Endothelial cell of umbilical vein (primary cell): ENCODE data around the gene CYP21A2. TPM values are rescaled to one million over a fixed set of nuclear protein-coding genes. Genes with fewer than 3 reads are reported as not detected.

ENCODE experiments used
- BruUV-seq: library from RNA; stranded (reverse); fragments of 400-500 nt; replicated peaks from 2 replicates; lab custom pipeline; 2021; lab: Mats Ljungman, UMichigan
- CTCF ChIA-PET: fragments of 300-600, 350-600 bp; sonication (Branson Sonifier 250); formaldehyde crosslinking; loops from one replicate; lab custom pipeline; 2021; ENCODE audit warnings: antibody characterized with exemption, inconsistent platforms; lab: Charles Lee
- POLR2A ChIA-PET: fragments of 300-600, 350-600 bp; sonication (Branson Sonifier 250); formaldehyde crosslinking; loops from one replicate; lab custom pipeline; 2021; ENCODE audit warnings: antibody characterized with exemption, inconsistent platforms; lab: Charles Lee
- DNase-seq: peaks from one replicate; pipeline ENCODE4 v3.0.0-alpha.2; 2011; ENCODE audit warnings: low read depth, low spot score
- FAIRE-seq: peaks from 2 replicates; lab custom pipeline; 2011; peaks lifted over from hg19 to GRCh38; lab: Jason Lieb, UNC
- H2AFZ ChIP-seq: 2 replicates; pipeline ENCODE4 v1.6.0; 2012; ENCODE audit warnings: low read depth, low read length, control low read depth, inconsistent platforms
- H3K27ac ChIP-seq: 2 replicates; pipeline ENCODE4 v1.5.1; 2011; ENCODE audit warnings: low read depth, mild to moderate bottlenecking, control low read depth, low read length, moderate library complexity; ENCODE audit not compliant: insufficient read depth
- H3K27me3 ChIP-seq, 2 experiments: 2 replicates each; pipeline versions ENCODE4 v1.6.0 to v1.6.1; 2011; ENCODE audit warnings: low read length in 2 of 2, mixed read lengths in 1 of 2; ENCODE audit not compliant: control insufficient read depth in 2 of 2, insufficient read depth in 2 of 2
- H3K36me3 ChIP-seq, 2 experiments: 2 replicates in 1 of 2; 3 replicates in 1 of 2; pipeline ENCODE4 v1.5.1; 2011; ENCODE audit warnings: low read length in 2 of 2, mild to moderate bottlenecking in 1 of 2, moderate library complexity in 1 of 2; ENCODE audit not compliant: control insufficient read depth in 2 of 2, insufficient read depth in 2 of 2; ENCODE audit errors: extremely low read depth in 1 of 2
- H3K4me1 ChIP-seq: 3 replicates; pipeline ENCODE4 v1.5.1; 2011; ENCODE audit warnings: mild to moderate bottlenecking, low read length; ENCODE audit not compliant: control insufficient read depth, insufficient read depth; ENCODE audit errors: extremely low read depth
- H3K4me2 ChIP-seq: 2 replicates; pipeline ENCODE4 v1.6.1; 2011; ENCODE audit warnings: low read length, control low read depth, mixed read lengths; ENCODE audit not compliant: insufficient read depth
- H3K4me3 ChIP-seq, 3 experiments: fragments of 200-600 bp in 1 of 3; sonication (generic), shearing (Covaris generic) in 1 of 3; replicated peaks in 1 of 3; 2 replicates each; pipeline ENCODE4 v1.5.1; 2011 to 2016; ENCODE audit warnings: control low read depth in 3 of 3, low read length in 3 of 3, mild to moderate bottlenecking in 2 of 3, inconsistent platforms in 1 of 3, low read depth in 1 of 3, moderate library complexity in 1 of 3; ENCODE audit not compliant: insufficient read depth in 1 of 3
- H3K79me2 ChIP-seq: 2 replicates; pipeline ENCODE4 v1.6.0; 2012; ENCODE audit warnings: low read length, inconsistent platforms; ENCODE audit not compliant: control insufficient read depth, insufficient read depth
- H3K9ac ChIP-seq: replicated peaks from 2 replicates; pipeline ENCODE3; 2011; ENCODE audit warnings: low read length, control low read depth; ENCODE audit not compliant: insufficient read depth; ENCODE audit errors: extremely low read depth
- H3K9me1 ChIP-seq: replicated peaks from 3 replicates; pipeline ENCODE4 v1.6.0; 2011; ENCODE audit warnings: mild to moderate bottlenecking, low read length; ENCODE audit not compliant: control insufficient read depth, insufficient read depth; ENCODE audit errors: extremely low read depth
- H3K9me3 ChIP-seq: replicated peaks from 2 replicates; pipeline ENCODE4 v1.5.1; 2012; ENCODE audit warnings: low read length, inconsistent platforms; ENCODE audit not compliant: control insufficient read depth, insufficient read depth
- H4K20me1 ChIP-seq: replicated peaks from 2 replicates; pipeline ENCODE3; 2011; ENCODE audit warnings: mild to moderate bottlenecking, low read length; ENCODE audit not compliant: control insufficient read depth, insufficient read depth; ENCODE audit errors: extremely low read depth
- EZH2 ChIP-seq: IDR thresholded peaks from 2 replicates; pipeline ENCODE4 v1.6.1; 2012; ENCODE audit warnings: borderline replicate concordance, low read depth, mild to moderate bottlenecking, moderate library complexity, low read length, inconsistent platforms; ENCODE audit not compliant: severe bottlenecking
- FOS ChIP-seq: IDR thresholded peaks from 2 replicates; pipeline ENCODE4 v1.6.1; 2011; ENCODE audit warnings: mild to moderate bottlenecking, low read length, moderate library complexity, borderline replicate concordance; ENCODE audit not compliant: insufficient read depth
- GATA2 ChIP-seq: IDR thresholded peaks from 2 replicates; pipeline ENCODE4 v1.7.0; 2011; ENCODE audit warnings: low read depth, mild to moderate bottlenecking, moderate library complexity, mixed read lengths, low read length; ENCODE audit not compliant: insufficient read length, insufficient read depth
- MYC ChIP-seq: IDR thresholded peaks from one replicate; pipeline ENCODE4 v1.6.1; 2011; ENCODE audit warnings: mild to moderate bottlenecking, low read depth, low read length
- POLR2A ChIP-seq: IDR thresholded peaks from 2 replicates; pipeline ENCODE4 v1.6.1; 2012; ENCODE audit warnings: low read depth, mild to moderate bottlenecking, control low read depth, low read length
- POLR2AphosphoS5 ChIP-seq: IDR thresholded peaks from 2 replicates; pipeline ENCODE4 v1.6.1; 2012; ENCODE audit warnings: low read depth, mild to moderate bottlenecking, control low read depth, low read length, moderate library complexity; ENCODE audit not compliant: insufficient read depth
- dilution Hi-C: fragments of 300-500 bp; cut with MboI; formaldehyde crosslinking; loops from one replicate; pipeline ENCODE4 v1.15.0; 2019; ENCODE audit warnings: low sequenced_read_pairs; ENCODE audit not compliant: extremely low pct_ligation_motif_present
- intact Hi-C: fragments of 100-400 bp; cut with micrococcal nuclease; formaldehyde crosslinking; loops from one replicate; pipeline ENCODE4 v1.10.0; 2022
- polyA plus RNA-seq, 4 experiments: library from polyadenylated mRNA; depleted of rRNA in 3 of 4; stranded (reverse) in 3 of 4; unstranded in 1 of 4; fragments of >200 nt; gene quantifications; 2 replicates each; pipeline versions ENCODE4 v1.2.1 to v1.2.3, GENCODE V29; 2011 to 2012; ENCODE audit warnings: missing spikeins in 1 of 4
- total RNA-seq: library from RNA; stranded (reverse); gene quantifications from 2 replicates; pipeline ENCODE4 v1.2.3, GENCODE V29; 2021
- TF ChIP-seq, protein P1 (sequence below), 2 donors: IDR thresholded peaks; 1 replicate in 1 of 2; 2 replicates in 1 of 2; pipeline ENCODE4 v1.5.1; 2011; ENCODE audit warnings: low read length in 2 of 2, mild to moderate bottlenecking in 2 of 2, moderate library complexity in 2 of 2, control low read depth in 1 of 2, inconsistent platforms in 1 of 2, low read depth in 1 of 2; ENCODE audit not compliant: insufficient read depth in 1 of 2; ENCODE audit errors: extremely low read depth in 1 of 2
- TF ChIP-seq, protein P2 (sequence below): IDR thresholded peaks from 2 replicates; pipeline ENCODE4 v1.6.1; 2011; ENCODE audit not compliant: insufficient read depth, insufficient read length

Gene CYP21A2
- total and polyA plus RNA-seq, 2 donors (not counting 3 experiments of a cell fraction or from before 2014, with no cell fraction given): 0.22 to 0.46 TPM

DNA sequence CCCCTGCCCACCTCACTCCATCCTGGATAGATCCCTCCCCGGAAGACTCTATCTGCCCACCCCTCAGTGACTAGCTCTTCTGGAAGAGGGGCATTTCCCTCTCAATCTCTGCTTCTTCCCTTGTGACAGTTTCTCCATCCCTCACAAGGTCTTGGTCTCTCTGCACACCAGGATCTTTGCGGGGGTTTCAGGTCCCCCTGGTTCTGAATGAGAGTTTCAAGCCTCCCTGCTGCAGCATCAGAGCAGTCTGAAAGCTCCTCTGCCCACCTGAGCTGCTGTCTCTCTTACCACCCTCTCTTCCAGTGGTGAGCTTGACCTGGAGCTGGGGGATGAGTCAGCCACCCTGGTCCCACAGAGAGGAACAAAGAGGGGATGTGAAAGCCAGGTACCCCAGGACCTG lies 46.6 kb downstream of the CYP21A2 start:
- peaks cover 4 to 10% of the 10 kb centered on the region in 2 experiments for H3K27me3 ChIP-seq
- dilution Hi-C loops (no loop called here), intact Hi-C loops (no loop called here)
- H2AFZ ChIP-seq: no peak overlapping the region
- no peaks in the 10 kb centered on the region for H4K20me1 ChIP-seq
- FAIRE-seq (no peak), DNase-seq (no peak)
- H3K36me3 ChIP-seq: no peaks in the 10 kb centered on the region
- no peak overlapping the region for H3K4me2 ChIP-seq
- no peaks in the 10 kb centered on the region for H3K9me3 ChIP-seq
- no TSS peak for BruUV-seq
- no peak overlapping the region for H3K9ac ChIP-seq
- H3K9me1 ChIP-seq: no peaks in the 10 kb centered on the region
- no peak overlapping the region for H3K4me3 ChIP-seq
- H3K79me2 ChIP-seq: no peaks in the 10 kb centered on the region
- TF ChIP-seq FOS (no peak), POLR2A (no peak), POLR2AphosphoS5 (no peak), GATA2 (no peak), MYC (no peak), EZH2 (no peak)
- TF ChIP-seq, protein P1, sequence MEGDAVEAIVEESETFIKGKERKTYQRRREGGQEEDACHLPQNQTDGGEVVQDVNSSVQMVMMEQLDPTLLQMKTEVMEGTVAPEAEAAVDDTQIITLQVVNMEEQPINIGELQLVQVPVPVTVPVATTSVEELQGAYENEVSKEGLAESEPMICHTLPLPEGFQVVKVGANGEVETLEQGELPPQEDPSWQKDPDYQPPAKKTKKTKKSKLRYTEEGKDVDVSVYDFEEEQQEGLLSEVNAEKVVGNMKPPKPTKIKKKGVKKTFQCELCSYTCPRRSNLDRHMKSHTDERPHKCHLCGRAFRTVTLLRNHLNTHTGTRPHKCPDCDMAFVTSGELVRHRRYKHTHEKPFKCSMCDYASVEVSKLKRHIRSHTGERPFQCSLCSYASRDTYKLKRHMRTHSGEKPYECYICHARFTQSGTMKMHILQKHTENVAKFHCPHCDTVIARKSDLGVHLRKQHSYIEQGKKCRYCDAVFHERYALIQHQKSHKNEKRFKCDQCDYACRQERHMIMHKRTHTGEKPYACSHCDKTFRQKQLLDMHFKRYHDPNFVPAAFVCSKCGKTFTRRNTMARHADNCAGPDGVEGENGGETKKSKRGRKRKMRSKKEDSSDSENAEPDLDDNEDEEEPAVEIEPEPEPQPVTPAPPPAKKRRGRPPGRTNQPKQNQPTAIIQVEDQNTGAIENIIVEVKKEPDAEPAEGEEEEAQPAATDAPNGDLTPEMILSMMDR (IDR thresholded peaks at IDR 0.05; ENCODE audit: extremely low read depth in 1 of 2, insufficient read depth in 1 of 2, low read depth in 1 of 2, low read length in 2 of 2): no peak
- TF ChIP-seq, protein P2, sequence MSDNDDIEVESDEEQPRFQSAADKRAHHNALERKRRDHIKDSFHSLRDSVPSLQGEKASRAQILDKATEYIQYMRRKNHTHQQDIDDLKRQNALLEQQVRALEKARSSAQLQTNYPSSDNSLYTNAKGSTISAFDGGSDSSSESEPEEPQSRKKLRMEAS: no peak
- H3K27ac ChIP-seq: no peak overlapping the region
- CTCF ChIA-PET: no interaction called here
- POLR2A ChIA-PET: no interaction called here
- no peaks in the 10 kb centered on the region for H3K4me1 ChIP-seq
